Measurements from ENCODE around the gene SS18.
"Not testable (repeated sequence)": the region's sequence is repeated elsewhere in the genome, so short reads cannot be mapped to it uniquely, and the experiment has no call there.

SS18 gene, protein sequence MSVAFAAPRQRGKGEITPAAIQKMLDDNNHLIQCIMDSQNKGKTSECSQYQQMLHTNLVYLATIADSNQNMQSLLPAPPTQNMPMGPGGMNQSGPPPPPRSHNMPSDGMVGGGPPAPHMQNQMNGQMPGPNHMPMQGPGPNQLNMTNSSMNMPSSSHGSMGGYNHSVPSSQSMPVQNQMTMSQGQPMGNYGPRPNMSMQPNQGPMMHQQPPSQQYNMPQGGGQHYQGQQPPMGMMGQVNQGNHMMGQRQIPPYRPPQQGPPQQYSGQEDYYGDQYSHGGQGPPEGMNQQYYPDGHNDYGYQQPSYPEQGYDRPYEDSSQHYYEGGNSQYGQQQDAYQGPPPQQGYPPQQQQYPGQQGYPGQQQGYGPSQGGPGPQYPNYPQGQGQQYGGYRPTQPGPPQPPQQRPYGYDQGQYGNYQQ

GRCh38 chr18:26090130-26091046 lies at the start of gene SS18:
SS18 (minus strand) TSS chr18:26090613; CDS start chr18:26090569, 44 bp downstream.
- peak; percentile 82 for DNase-seq (ENCODE audit: low read depth)

DNA sequence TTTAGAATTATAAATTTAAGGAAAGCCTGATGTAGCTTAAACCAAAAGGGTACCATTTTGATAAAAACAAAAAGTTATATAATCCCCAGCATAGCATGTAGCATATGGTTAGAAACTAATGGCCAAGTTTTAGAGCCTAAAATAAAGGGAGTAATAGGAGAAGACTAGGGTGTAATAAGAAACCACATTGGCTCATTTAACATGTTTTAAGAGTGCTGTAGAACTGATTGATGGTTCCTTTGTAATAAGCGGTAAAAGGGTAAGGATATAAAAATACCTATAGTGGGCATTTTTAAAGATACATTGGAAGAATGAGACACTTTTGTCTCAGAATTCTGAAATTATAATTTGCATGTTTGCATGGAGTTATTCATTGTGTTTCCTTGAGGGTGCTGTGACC lies 45.1 kb upstream of the SS18 start:
- no peak for DNase-seq (ENCODE audit: low read depth)

GRCh38 chr18:26134107-26134506 lies 43.7 kb upstream of the SS18 start:
- no peak for DNase-seq (ENCODE audit: low read depth)

- DNase-seq (ENCODE audit: low read depth), result peak; percentile 29
Observed at GRCh38 chr18:26133652-26134051, 43.2 kb upstream of the SS18 start, which contains the start of gene PSMA8. PSMA8 (plus strand) TSS chr18:26133869; CDS start chr18:26133966, 97 bp downstream.

GRCh38 chr18:26128192-26128591 lies 37.8 kb upstream of the SS18 start:
- not testable (repeated sequence) for DNase-seq (ENCODE audit: low read depth)

DNA sequence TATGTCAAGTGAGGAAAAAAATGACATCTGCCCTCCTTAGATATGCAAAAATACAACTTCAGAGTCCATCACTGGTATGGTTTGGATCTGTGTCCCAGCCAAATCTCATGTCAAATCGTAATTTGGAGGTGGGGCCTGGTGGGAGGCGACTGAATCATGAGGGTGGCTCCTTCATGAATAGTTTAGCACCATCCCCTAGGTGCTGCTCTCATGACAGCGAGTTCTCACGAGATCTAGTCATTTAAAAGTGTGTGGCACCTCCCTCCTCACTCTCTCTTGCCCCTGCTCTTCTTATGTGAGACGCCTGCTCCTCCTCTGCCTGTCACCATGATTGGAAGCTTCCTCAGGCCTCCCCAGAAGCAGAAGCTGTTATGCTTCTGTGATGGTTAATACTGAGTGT lies 37.4 kb upstream of the SS18 start:
- no peak for DNase-seq (ENCODE audit: low read depth)

- not testable (repeated sequence) for DNase-seq (ENCODE audit: low read depth)
Observed at GRCh38 chr18:26121994-26122393, 31.6 kb upstream of the SS18 start.

DNA sequence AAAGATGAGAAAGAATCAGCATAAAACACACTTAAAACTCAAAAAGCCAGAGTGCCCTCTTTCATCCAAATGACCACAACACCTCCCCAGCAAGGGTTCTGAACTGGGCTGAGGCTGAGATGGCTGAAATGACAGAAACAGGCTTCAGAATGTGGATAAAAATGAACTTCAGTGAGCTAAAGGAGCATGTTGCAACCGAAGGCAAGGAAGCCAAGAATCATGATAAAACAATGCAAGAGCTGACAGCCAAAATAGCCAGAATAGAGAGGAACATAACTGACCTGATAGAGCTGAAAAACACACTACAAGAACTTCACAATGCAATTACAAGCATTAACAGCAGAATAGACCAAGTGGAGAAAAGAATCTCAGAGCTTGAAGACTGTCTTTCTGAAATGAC lies 31.1 kb upstream of the SS18 start:
- DNase-seq (ENCODE audit: low read depth), result no peak

DNA sequence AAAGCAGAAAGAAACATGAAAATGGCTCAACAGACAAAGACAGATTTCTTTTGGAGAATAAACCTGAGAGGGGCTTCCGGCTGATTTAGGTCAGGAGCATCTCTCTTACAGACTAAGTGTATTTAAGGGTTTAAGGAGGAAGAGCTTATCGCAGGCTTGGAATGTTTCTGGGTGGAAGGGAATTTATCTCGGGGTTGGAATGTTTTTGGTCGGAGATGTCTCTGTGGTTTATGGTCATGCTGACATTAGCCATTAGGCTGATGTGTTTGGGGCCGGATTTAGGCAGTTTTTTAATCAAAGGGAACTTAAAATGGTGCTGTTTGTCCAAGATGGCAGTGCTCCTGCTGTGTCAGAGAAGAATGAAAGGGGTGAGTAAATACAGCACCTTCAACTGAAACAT lies 28.8 kb upstream of the SS18 start:
- DNase-seq (ENCODE audit: low read depth), result no peak

GRCh38 chr18:26104035-26104434 lies 13.6 kb upstream of the SS18 start:
- DNase-seq (ENCODE audit: low read depth), result no peak

DNA sequence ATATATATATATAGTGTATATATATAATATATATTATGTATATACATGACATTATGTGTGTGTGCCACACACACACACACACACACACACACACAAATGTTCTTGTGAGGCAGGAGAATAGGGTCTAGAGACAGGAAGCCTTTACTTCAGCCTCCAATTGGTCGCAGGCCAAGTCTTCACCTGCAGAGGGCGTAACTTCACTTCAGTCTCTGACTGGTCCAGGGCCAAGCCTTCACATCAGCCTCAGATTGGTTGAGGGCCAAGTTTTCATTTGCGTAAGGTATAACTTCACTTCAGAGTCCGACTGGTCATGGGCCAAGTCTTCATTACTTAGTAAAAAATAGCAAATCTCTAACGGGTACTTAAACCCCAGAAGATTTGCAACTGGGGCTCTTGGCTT lies 13.2 kb upstream of the SS18 start:
- DNase-seq (ENCODE audit: low read depth), result no peak

GRCh38 chr18:26097563-26097962 lies 7.2 kb upstream of the SS18 start:
- no peak for DNase-seq (ENCODE audit: low read depth)

DNA sequence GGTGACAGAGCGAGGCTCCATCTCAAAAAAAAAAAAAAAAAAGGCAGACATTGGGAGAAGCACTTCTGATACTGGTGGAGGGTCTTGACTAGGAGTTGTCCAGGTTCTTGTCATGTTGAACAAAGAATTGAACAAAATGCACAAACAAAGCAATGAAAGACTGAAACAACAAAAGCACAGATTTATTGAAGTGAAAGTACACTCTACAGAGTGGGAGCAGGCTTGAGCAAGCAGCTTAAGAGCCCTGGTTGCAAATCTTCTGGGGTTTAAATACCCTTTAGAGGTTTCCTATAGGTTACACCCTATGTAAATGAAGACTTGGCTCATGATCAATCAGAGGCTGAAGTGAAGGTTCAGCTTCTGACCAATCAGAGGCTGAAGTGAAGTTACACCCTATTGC lies 6.4 kb upstream of the SS18 start:
- DNase-seq (ENCODE audit: low read depth), result no peak

DNA sequence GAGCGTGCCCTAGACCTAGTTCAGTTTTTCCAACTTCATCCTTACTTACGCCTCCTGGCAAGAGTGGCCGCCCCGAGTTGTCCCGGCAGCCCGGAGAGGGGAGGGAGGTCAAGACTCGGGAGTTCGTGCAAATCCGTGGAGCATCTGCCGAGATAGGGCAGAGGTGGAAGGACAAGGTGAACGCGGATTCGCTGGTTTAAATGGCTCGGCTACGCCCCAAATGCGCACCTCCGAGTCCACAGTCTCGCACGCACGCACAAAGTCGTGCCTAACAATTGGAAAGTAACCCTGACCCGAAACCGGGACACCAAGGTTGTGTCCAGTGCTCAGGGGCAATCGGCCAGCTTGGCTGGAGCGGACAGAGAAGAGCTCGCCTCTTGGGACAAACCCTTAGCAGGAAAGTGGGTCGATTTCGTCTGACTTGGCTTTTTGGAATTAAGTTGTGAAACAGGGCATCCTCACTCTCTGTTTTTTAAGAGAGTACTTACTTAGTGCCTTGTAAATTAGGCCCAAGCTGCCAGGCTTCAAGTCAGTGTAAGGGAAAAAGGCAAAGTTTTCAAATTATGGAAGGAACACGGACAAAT lies 726 bp upstream of the SS18 start:
- no peak for DNase-seq (ENCODE audit: low read depth)

DNA sequence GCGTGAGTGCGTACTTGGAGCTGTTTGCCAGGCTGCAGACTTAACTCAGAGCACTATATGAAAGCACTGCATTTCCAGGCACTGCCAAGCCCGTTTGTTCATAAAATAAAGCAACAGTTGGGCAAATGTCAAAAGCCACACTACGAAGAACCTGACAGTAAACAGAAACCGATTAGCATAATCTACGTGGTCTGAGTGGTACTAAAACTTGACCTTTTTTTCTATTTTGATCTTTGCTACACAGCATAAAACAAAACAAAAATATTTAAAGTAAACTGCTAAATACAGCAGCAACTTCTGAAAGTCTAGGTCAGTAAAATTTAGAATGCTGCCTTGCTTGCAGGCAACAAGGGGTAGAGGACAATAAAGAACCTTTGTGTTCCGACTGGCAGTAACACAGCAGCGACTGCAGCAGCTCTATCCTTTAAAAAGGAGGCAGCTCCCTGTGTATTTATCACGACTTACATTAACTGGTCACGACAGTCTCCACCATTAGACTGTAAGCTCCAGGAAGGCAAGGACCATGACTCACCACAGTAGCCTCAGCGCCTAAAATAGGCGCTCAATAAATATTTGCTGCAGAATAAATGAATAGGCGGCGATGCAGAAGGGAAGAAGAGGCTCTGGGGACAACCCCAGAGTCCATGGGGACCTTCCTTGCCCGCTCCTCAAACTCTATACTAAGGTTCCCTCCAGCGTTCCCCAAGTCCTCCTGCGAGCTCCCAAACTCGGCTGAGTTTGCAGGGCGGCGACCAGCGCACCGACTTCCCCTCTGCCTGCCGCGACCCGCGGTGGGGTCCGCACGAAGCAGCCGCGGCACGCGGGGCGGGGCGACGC lies 902 bp downstream of the SS18 start:
- no peak for DNase-seq (ENCODE audit: low read depth)

DNA sequence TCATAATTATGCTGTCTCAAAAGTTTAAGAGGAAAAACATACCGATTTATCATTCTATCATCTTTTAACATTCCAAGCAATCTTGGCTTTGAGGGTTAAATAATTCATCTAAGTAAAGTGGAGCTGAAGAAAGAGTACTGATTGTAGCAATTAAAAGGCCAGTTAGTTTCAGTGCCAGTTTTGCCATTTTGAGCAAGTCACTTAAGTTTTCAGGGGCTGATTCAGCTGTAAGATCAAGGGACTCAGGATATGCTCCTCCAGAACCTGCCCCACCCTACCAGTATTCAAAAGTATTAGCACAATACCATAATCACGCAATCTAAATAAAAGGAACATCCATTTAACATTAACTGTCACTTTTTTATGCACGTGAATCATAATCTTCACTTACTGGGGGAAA lies 1.9 kb downstream of the SS18 start:
- no peak for DNase-seq (ENCODE audit: low read depth)

GRCh38 chr18:26086959-26087358 lies 3.5 kb downstream of the SS18 start:
- no peak for DNase-seq (ENCODE audit: low read depth)

DNA sequence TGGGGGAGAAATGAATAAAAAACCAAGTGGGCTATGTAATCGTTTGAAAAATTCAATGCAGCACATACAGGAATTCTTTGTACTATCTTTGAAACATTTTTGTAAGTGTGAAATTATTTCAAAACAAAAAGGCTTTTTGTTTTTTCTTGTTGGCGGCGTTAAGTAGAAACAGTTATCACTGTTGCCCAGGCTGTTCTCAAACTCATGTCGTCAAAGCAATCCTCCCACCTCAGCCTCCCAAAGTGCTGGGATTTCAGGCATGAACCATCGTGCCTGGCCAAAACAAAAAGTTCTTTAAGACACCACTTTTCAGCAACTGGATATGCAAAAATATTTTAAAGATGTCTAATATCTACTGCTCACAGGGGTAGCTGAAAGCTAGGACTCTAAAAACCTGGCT lies 5.4 kb downstream of the SS18 start:
- DNase-seq (ENCODE audit: low read depth), result no peak

DNA sequence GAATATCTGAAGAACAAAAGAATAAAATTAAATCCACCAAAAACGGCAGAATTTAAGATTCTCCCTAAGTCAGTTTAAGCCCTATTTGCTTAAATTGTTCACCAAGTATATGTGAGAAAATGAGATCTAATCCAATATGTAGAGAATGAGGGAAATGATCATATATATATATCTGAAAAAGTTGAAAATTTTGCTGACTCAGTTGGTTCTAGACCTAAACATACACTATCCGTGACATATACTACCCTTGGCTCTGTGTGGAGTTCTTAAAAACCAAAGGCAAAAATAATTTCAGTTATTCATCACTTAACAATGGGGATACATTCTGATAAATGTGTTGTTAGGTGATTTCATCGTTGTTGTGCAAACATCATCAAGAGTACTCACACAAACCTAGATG lies 7.3 kb downstream of the SS18 start:
- DNase-seq (ENCODE audit: low read depth), result no peak

DNA sequence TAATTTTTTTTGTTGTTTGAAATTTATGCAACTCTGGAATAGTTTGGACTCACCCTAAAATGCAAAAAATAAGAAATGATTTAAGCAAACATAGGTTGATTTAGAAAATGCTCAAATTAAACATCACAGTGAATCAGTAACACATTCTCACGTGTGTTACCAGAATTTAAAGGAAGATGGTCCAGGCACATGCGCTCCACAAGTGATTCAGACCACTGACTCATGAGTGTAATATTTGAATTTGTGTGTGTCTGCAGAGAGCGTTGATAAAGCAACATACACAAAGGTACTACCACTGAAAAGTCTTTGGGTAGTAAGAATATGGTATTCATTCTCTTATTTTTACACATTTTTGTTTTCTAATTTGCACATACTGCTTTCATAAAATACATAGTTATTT lies 7.9 kb downstream of the SS18 start:
- no peak for DNase-seq (ENCODE audit: low read depth)

GRCh38 chr18:26074246-26074645 lies 16.2 kb downstream of the SS18 start:
- no peak for DNase-seq (ENCODE audit: low read depth)

DNA sequence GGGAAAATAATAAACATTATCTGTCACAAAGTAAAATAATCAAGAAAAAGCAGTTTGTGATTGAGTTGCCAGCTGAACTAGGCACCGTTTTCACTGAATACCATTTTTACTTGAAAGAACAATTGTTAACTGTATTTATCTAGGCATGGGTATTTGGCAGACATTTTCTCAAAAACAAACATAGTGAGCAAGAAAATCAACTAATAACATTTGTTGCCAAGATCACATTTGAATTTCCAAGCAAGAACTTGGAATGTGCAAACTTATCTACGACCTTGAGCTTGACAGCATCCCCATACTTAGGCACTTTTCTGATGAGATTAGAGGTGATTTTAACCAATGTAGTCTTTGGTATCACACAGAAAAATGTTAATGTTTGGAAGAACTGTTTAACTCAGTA lies 16.7 kb downstream of the SS18 start:
- no peak for DNase-seq (ENCODE audit: low read depth)

All from T-helper 22 cell (primary cell).